Stimulated activated CD4-positive, alpha-beta T cell treated with anti-CD3 and anti-CD28 coated beads, Interleukin-12 subunit alpha, Interleukin-12 subunit beta, amount 100 ng/mL, for 48 hours (primary cell): ENCODE results near the gene TSPAN18.
A peak's percentile ranks its signal among the peaks of the same experiment; 100 is the strongest.

ENCODE experiments used
- DNase-seq, 3 donors: peaks; one replicate each; pipeline ENCODE4 v3.0.0-alpha.2; 2020; ENCODE audit warnings: low read depth in 2 of 3, low spot score in 1 of 3

Gene TSPAN18, protein sequence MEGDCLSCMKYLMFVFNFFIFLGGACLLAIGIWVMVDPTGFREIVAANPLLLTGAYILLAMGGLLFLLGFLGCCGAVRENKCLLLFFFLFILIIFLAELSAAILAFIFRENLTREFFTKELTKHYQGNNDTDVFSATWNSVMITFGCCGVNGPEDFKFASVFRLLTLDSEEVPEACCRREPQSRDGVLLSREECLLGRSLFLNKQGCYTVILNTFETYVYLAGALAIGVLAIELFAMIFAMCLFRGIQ

GRCh38 chr11:44726283-44727113 lies at the start of gene TSPAN18:
TSS of gene TSPAN18 (plus strand) at chr11:44726962. CDS start at chr11:44906417, 179,455 bp downstream.
- DNase-seq = no peak

DNA sequence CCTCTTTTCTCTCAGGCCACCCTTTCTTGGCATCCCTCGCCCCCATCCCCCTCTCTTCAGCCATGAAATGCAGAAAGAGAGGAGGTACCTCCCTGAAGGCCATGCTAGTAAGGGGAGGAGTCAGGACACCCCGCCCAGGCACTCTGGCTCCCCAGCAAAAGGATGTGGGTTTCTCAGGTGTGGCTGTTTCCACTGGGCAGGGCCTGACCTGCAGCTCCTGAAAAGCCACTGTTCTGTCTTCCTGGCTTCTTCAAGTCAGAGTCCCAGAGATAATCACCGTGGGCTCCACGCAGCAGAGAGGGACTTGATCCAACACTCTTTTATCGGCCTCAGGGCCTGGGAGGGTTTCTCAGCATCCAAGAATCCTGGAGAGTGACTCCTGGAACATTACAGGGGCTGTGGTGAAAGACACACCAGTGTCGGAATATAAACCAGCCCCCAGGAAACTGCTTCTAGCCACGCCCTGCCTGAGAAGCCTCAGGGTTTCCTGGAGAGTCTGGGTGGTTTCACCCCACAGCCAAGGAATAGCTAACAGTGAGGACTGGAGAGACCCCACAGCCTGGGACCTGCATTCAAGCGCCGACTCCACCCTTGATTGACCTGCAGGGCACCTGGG lies 45.7 kb upstream of the TSPAN18 start:
- peak; percentile 5 to 24 (median 22) for DNase-seq

- DNase-seq = no peak
Measured at GRCh38 chr11:44681698-44682097, 45.1 kb upstream of the TSPAN18 start.

GRCh38 chr11:44684859-44685281 lies 41.9 kb upstream of the TSPAN18 start:
- no peak for DNase-seq

GRCh38 chr11:44687388-44687787 lies 39.4 kb upstream of the TSPAN18 start:
- no peak for DNase-seq

GRCh38 chr11:44689265-44689664 lies 37.5 kb upstream of the TSPAN18 start:
- no peak for DNase-seq

GRCh38 chr11:44690651-44691050 lies 36.1 kb upstream of the TSPAN18 start:
- no peak for DNase-seq

DNA sequence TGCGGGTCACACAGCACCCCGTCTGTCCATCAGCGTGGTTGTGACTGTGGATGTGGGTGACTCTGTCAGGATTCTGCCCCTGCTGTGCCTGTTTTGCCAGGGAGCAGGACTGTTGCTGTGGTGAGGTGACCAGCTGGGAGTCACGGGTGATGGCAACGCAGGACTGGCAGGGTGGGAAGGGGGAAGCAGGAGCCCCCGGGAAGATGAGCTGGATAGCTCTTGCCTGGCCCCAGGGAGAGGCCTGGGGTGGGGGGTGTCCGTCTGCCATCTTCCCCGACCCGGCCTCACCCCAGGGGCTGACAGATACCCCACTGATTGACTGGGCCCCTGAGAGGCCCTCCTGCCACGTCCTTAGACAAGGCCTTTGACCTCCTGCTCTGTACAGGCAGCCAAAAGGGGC lies 34.3 kb upstream of the TSPAN18 start:
- DNase-seq = no peak

- no peak for DNase-seq
Measured at GRCh38 chr11:44693654-44694119, 33.1 kb upstream of the TSPAN18 start.

- DNase-seq = no peak
Measured at GRCh38 chr11:44694443-44694842, 32.3 kb upstream of the TSPAN18 start.

GRCh38 chr11:44695169-44695833 lies 31.5 kb upstream of the TSPAN18 start:
- no peak for DNase-seq

- no peak for DNase-seq
Measured at GRCh38 chr11:44698252-44698912, 28.4 kb upstream of the TSPAN18 start.

GRCh38 chr11:44699497-44700408 lies 27.0 kb upstream of the TSPAN18 start:
- no peak for DNase-seq

GRCh38 chr11:44701276-44701675 lies 25.5 kb upstream of the TSPAN18 start:
- no peak for DNase-seq

DNA sequence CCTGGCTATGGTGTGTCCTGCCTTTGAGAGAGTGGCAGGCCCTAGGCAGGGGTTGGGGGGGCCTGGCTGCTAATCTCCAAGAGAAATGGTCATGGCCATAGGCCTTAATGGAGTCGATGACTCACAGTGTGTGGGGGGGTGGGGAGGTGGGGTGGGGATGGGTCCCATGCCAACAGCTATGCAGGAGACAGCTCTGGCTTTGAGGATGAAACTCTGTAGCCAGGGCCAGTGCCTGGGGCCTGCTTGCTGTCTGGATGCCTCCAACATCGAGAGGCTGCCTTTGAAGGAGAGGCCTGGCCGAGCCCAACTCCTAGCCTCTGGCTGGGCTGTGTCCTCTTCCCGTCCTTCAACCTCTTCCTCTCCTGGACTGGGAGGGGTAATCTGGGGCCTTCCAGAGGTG lies 23.9 kb upstream of the TSPAN18 start:
- DNase-seq = no peak

GRCh38 chr11:44707094-44707493 lies 19.7 kb upstream of the TSPAN18 start:
- DNase-seq = no peak

DNA sequence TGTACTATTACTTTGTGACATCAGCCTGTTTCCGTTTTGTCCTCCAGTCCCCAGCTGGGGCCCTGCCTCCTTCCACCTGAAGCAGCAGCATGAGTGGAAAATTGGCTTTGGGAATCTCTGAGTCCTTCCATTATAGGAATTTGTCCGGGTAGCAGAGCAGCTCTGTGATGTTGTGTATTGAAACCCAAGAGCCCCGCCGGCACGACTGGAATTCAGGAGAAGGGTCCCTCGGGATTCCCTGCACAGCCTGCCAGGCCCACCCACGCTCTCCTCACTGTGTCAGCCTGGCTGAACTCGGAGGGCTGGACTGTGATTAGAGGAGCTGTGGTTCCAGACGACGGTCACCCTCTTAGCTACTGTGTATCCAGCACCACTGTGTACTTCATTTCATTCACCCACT lies 18.8 kb upstream of the TSPAN18 start:
- DNase-seq = no peak

DNA sequence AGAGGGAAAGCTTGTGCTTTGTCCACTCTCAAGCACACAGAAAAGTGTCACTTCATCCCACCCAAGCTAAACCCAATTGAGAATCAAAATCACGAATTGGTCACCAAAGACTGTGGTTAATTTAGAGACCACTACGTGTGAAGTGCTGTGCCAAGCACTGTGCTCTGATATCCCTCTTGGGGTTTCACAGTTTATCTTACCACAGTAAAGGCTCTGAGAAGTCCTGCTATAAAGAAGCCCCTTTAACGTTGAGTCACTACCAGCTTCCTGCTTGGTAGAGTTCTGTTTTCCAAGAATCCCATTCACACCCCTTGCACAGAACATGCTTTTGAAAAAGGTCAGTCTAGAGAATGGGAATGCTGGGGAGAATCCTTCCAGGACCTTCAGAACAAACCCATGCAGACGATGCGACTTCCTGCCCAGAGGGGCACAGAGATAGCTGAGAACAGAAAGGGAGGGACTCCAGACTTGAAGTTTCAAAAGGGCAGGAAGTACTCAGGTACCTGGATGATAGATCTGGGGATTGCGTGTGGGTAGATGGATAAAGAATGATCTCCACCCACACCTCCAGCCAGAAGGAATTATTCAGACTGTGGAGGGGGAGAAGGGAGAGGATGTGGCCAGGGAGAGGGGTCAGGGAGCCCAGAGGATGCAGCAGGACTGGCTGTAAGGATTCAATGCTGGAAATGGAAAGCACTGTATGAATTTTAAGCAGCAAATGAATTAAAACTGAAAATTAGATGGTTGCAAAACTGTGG lies 18.1 kb upstream of the TSPAN18 start:
- DNase-seq = no peak

- DNase-seq = no peak
Measured at GRCh38 chr11:44709281-44709562, 17.5 kb upstream of the TSPAN18 start.
